NCI-H2171 treated with DMSO at 0.1 percent for 48 hours (cell line): ENCODE measurements around the gene VWC2L.

Experiments used
- DNase-seq: peaks from one replicate; lab custom pipeline; 2025; lab: John Stamatoyannopoulos, UW

Gene VWC2L

GRCh38 chr2:214542295-214542694 is 131.4 kb downstream of the VWC2L start:
- peak; percentile 99 for DNase-seq

- DNase-seq: no peak
Observed at GRCh38 chr2:214542866-214543265, 132.0 kb downstream of the VWC2L start.

GRCh38 chr2:214543386-214543955 is 132.6 kb downstream of the VWC2L start:
- peak; percentile 80 for DNase-seq

GRCh38 chr2:214545898-214546542 is 135.2 kb downstream of the VWC2L start:
- DNase-seq: no peak

GRCh38 chr2:214547931-214548330 is 137.1 kb downstream of the VWC2L start:
- no peak for DNase-seq

GRCh38 chr2:214549946-214550345 is 139.1 kb downstream of the VWC2L start:
- DNase-seq: no peak

- DNase-seq: no peak
Observed at GRCh38 chr2:214550786-214551185, 139.9 kb downstream of the VWC2L start.

- DNase-seq: no peak
Observed at GRCh38 chr2:214557884-214558283, 147.0 kb downstream of the VWC2L start.

- no peak for DNase-seq
Observed at GRCh38 chr2:214558341-214558740, 147.5 kb downstream of the VWC2L start.

GRCh38 chr2:214560176-214560575 is 149.3 kb downstream of the VWC2L start:
- DNase-seq: no peak

- DNase-seq: no peak
Observed at GRCh38 chr2:214560618-214561190, 149.8 kb downstream of the VWC2L start.

- no peak for DNase-seq
Observed at GRCh38 chr2:214565246-214565645, 154.4 kb downstream of the VWC2L start.

- no peak for DNase-seq
Observed at GRCh38 chr2:214566457-214566856, 155.6 kb downstream of the VWC2L start.

GRCh38 chr2:214569419-214570035 is 158.7 kb downstream of the VWC2L start:
- DNase-seq: no peak

GRCh38 chr2:214574084-214574781 is 163.4 kb downstream of the VWC2L start:
- DNase-seq: peak; percentile 68

- DNase-seq: no peak
Observed at GRCh38 chr2:214575030-214575429, 164.2 kb downstream of the VWC2L start.

GRCh38 chr2:214575465-214575864 is 164.6 kb downstream of the VWC2L start:
- no peak for DNase-seq

- no peak for DNase-seq
Observed at GRCh38 chr2:214577769-214578168, 166.9 kb downstream of the VWC2L start.

GRCh38 chr2:214578442-214578841 is 167.6 kb downstream of the VWC2L start:
- DNase-seq: no peak

- DNase-seq: no peak
Observed at GRCh38 chr2:214579035-214579434, 168.2 kb downstream of the VWC2L start.

GRCh38 chr2:214587442-214587841 is 176.6 kb downstream of the VWC2L start:
- DNase-seq: no peak

- peak; percentile 36 for DNase-seq
Observed at GRCh38 chr2:214591366-214591765, 180.5 kb downstream of the VWC2L start.

- DNase-seq: no peak
Observed at GRCh38 chr2:214592011-214592410, 181.2 kb downstream of the VWC2L start.
